ENCODE measurements around the gene ITGAE. TPM values are rescaled to one million over a fixed set of nuclear protein-coding genes. Genes with fewer than 3 reads are reported as not detected.

ITGAE gene
- polyA plus RNA-seq, 2 of the 4 experiments (the other 2 are of a cell fraction) = 154 to 156 TPM

DNA sequence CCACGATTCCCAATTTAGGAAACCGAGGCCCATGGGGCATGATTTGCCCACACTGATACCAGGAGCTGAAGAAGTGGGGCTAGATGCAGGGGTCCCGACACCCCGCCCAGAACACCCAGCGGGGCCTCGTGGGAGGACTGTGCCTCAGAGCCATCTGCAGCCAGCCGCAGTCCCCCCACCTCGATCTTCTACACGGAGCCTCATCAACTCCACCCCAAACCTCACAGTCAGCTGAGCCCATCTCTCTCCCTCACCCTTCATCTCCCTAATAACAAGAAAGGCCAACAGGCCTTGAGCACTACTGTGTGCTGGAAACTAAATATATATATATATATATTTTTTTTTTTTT lies 4.2 kb downstream of the ITGAE start:
- no peak for FAIRE-seq
- WGBS (ENCODE audit: missing lambda C conversion rate) = 89% methylated on average over 9 of the region's 9 CpGs

DNA sequence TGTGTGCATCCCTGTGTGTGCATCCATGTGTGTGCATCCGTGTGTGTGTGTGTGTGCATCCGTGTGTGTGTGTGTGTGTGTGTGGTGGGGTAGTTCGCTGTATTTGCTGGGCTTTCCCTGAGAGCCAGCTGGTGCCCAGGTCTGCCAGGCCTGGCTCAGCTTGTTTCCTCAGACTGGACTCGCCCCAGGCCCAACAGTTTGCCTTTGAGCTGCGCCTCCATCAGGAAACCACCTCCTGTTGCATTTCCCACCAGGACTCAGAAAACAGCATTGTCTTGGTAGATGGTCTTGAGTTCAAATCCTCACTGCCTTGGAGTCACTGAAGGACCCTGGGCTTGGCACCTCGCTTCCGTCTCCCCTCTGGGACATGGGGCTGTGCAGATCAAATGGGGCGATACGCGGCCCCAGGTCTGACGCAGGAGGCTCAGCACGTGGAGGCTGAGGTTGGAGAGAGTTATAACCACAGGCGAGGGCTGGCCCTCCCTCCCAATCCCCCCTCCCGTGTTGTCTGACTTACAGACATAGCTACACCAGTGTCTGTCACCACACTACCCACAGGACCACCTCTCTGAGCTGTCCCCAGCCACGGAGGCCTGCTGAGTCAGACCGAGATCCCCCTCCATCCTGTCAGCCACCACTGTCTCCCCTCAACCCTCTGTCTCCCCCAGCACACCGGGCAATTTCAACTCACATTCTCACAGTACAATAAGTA lies 4.7 kb downstream of the ITGAE start:
- peaks cover 39% of the 10 kb centered on the region for H3K4me1 ChIP-seq
- no peak for ATAC-seq
- no peak overlapping the region for H3K4me2 ChIP-seq
- 74% methylated on average over 14 of the region's 17 CpGs for WGBS (ENCODE audit: missing lambda C conversion rate)
- ChIA-PET POLR2A (no interaction called here), CTCF (interaction anchor here (0.7 to 9.9 kb wide), 7 partner anchors 10 to 117 kb away, joined by 3 to 104 read pairs (median 4); no protein-coding TSS in a partner anchor)
- no peaks in the 10 kb centered on the region for H3K9me3 ChIP-seq
- no peak for DNase-seq (ENCODE audit: low read depth in 1 of 2, low spot score in 1 of 2)
- TF ChIP-seq JUN (IDR thresholded peaks at IDR 0.05) (no peak), HDAC2 (IDR thresholded peaks at IDR 0.05) (no peak), ZSCAN20 (CRISPR knock-in tag; IDR thresholded peaks at IDR 0.05) (no peak), TP53 (CRISPR knock-in tag; IDR thresholded peaks at IDR 0.05) (no peak), CBX8 (IDR thresholded peaks at IDR 0.05) (no peak), CHD2 (IDR thresholded peaks at IDR 0.05; ENCODE audit: low read length, partially characterized antibody) (no peak), NR3C1 (IDR thresholded peaks at IDR 0.05) (no peak), RCOR1 (IDR thresholded peaks at IDR 0.05; ENCODE audit: low read depth, low read length) (no peak), JUNB (IDR thresholded peaks at IDR 0.05) (no peak)
- TF ChIP-seq, protein P1, sequence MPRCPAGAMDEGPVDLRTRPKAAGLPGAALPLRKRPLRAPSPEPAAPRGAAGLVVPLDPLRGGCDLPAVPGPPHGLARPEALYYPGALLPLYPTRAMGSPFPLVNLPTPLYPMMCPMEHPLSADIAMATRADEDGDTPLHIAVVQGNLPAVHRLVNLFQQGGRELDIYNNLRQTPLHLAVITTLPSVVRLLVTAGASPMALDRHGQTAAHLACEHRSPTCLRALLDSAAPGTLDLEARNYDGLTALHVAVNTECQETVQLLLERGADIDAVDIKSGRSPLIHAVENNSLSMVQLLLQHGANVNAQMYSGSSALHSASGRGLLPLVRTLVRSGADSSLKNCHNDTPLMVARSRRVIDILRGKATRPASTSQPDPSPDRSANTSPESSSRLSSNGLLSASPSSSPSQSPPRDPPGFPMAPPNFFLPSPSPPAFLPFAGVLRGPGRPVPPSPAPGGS (IDR thresholded peaks at IDR 0.05) = no peak
- TF ChIP-seq, protein P2, sequence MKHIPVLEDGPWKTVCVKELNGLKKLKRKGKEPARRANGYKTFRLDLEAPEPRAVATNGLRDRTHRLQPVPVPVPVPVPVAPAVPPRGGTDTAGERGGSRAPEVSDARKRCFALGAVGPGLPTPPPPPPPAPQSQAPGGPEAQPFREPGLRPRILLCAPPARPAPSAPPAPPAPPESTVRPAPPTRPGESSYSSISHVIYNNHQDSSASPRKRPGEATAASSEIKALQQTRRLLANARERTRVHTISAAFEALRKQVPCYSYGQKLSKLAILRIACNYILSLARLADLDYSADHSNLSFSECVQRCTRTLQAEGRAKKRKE (CRISPR knock-in tag; IDR thresholded peaks at IDR 0.05; ENCODE audit: low read depth) = no peak
- H3K27ac ChIP-seq = peak overlapping the region; percentile 29 to 84; a peak in 3 of 6 replicates
- H3K4me3 ChIP-seq = no peak overlapping the region
- no peak for FAIRE-seq

More for the DNA sequence above, 4.2 kb downstream of the ITGAE start:
- H3K27ac ChIP-seq = peak overlapping the region in 1 of 2 experiments; percentile 84; a peak in 2 of 6 replicates
- H3K4me2 ChIP-seq = no peak overlapping the region
- ATAC-seq (no peak), DNase-seq (ENCODE audit: low read depth in 1 of 2, low spot score in 1 of 2) (no peak)
- H3K4me1 ChIP-seq = peaks cover 34% of the 10 kb centered on the region
- ChIA-PET CTCF (interaction anchor here (0.8 to 9.9 kb wide), 5 partner anchors 19 to 116 kb away, joined by 3 to 104 read pairs (median 4); no protein-coding TSS in a partner anchor), POLR2A (no interaction called here)
- TF ChIP-seq GATA3 (IDR thresholded peaks at IDR 0.05; ENCODE audit: borderline replicate concordance) = no peak
- no peak for TF ChIP-seq EHMT2 (IDR thresholded peaks at IDR 0.05; ENCODE audit: low read depth)
- TF ChIP-seq JUN (IDR thresholded peaks at IDR 0.05) = no peak
- no peak for TF ChIP-seq EHF (CRISPR knock-in tag; IDR thresholded peaks at IDR 0.05)
- no peak for TF ChIP-seq MYC (IDR thresholded peaks at IDR 0.05; ENCODE audit: borderline replicate concordance, low read length)
- no peak for TF ChIP-seq ZSCAN20 (CRISPR knock-in tag; IDR thresholded peaks at IDR 0.05)
- TF ChIP-seq CHD4 (IDR thresholded peaks at IDR 0.05; ENCODE audit: borderline replicate concordance) = no peak
- TF ChIP-seq HDAC2 (IDR thresholded peaks at IDR 0.05) = no peak
- TF ChIP-seq, protein P3, sequence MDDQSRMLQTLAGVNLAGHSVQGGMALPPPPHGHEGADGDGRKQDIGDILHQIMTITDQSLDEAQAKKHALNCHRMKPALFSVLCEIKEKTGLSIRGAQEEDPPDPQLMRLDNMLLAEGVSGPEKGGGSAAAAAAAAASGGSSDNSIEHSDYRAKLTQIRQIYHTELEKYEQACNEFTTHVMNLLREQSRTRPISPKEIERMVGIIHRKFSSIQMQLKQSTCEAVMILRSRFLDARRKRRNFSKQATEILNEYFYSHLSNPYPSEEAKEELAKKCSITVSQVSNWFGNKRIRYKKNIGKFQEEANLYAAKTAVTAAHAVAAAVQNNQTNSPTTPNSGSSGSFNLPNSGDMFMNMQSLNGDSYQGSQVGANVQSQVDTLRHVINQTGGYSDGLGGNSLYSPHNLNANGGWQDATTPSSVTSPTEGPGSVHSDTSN (IDR thresholded peaks at IDR 0.05) = no peak
- TF ChIP-seq ZFP36 (IDR thresholded peaks at IDR 0.05; ENCODE audit: borderline replicate concordance, partially characterized antibody) = no peak
- TF ChIP-seq NR3C1 (IDR thresholded peaks at IDR 0.05) = no peak
- TF ChIP-seq NFE2L2 (conservative IDR thresholded peaks at IDR 0.05; ENCODE audit: low read length) = no peak
- no peaks in the 10 kb centered on the region for H3K9me3 ChIP-seq
- no peak overlapping the region for H3K4me3 ChIP-seq

DNA sequence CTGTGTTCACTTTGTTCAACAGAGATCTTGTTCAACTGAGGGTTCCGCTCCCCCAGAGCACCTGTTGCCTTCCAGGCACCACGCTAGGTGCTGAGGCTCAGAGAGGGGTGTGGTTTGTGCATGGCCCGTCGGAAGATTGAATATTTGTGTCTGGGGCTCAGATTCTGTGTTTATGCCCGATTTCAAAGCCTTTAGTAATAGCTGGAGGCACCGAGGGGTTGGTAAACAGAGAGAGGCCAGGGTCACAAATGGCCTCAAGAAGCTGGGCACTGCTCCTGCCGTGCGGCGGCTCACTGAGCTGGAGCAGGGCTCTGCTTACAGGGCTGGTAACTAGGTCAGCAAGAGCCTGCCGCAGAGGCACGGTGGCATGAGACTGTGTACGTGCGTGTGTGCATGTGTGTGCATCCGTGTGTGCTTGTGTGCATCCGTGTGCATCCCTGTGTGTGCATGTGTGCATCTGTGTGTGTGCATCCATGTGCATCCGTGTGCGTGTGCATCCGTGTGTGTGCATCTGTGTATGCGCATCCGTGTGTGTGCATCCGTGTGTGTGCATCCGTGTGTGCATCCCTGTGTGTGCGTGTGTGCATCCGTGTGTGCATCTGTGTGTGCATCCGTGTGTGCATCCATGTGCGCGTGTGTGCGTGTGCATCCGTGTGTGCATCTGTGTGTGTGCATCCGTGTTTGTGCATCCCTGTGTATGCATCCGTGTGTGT lies 5.4 kb downstream of the ITGAE start:
- peak; percentile 57 for ATAC-seq
- POLR2A ChIA-PET = interaction anchor here (1.2 kb wide), 1 partner anchor 72 kb away, joined by 3 read pairs; the partner anchor contains the start of gene HASPIN
- peak overlapping the region; percentile 69 to 84 for H3K27ac ChIP-seq
- 68% methylated on average over 31 of the region's 31 CpGs for WGBS (ENCODE audit: missing lambda C conversion rate)
- no peak for FAIRE-seq
- H3K4me1 ChIP-seq = peaks cover 41% of the 10 kb centered on the region
- H3K4me3 ChIP-seq = no peak overlapping the region
- peak overlapping the region; percentile 34 for H3K4me2 ChIP-seq
- CTCF ChIA-PET = interaction anchor here (0.7 to 9.9 kb wide), 6 partner anchors 11 to 59 kb away, joined by 3 to 104 read pairs (median 4); no protein-coding TSS in a partner anchor
- no peaks in the 10 kb centered on the region for H3K9me3 ChIP-seq
- peak in 1 of 2 experiments; percentile 37 for DNase-seq (ENCODE audit: low read depth in 1 of 2, low spot score in 1 of 2)
- TF ChIP-seq, protein P4, sequence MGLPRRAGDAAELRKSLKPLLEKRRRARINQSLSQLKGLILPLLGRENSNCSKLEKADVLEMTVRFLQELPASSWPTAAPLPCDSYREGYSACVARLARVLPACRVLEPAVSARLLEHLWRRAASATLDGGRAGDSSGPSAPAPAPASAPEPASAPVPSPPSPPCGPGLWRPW (IDR thresholded peaks at IDR 0.05) = no peak
- no peak for TF ChIP-seq PHF8 (IDR thresholded peaks at IDR 0.05; ENCODE audit: borderline replicate concordance, low read depth)
- TF ChIP-seq MAZ (IDR thresholded peaks at IDR 0.05; ENCODE audit: borderline replicate concordance, low read depth, low read length) = no peak
- TF ChIP-seq ZNF302 (CRISPR knock-in tag; IDR thresholded peaks at IDR 0.05) = no peak
- TF ChIP-seq, protein P5, sequence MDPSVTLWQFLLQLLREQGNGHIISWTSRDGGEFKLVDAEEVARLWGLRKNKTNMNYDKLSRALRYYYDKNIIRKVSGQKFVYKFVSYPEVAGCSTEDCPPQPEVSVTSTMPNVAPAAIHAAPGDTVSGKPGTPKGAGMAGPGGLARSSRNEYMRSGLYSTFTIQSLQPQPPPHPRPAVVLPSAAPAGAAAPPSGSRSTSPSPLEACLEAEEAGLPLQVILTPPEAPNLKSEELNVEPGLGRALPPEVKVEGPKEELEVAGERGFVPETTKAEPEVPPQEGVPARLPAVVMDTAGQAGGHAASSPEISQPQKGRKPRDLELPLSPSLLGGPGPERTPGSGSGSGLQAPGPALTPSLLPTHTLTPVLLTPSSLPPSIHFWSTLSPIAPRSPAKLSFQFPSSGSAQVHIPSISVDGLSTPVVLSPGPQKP (IDR thresholded peaks at IDR 0.05; ENCODE audit: low read depth, low read length) = no peak
- TF ChIP-seq, protein P3 (IDR thresholded peaks at IDR 0.05) = no peak
- no peak for TF ChIP-seq HOXA7 (CRISPR knock-in tag; IDR thresholded peaks at IDR 0.05)
- no peak for TF ChIP-seq KDM1A (IDR thresholded peaks at IDR 0.05; ENCODE audit: low read depth)
- no peak for TF ChIP-seq EHF (CRISPR knock-in tag; IDR thresholded peaks at IDR 0.05)
- TF ChIP-seq CHD4 (IDR thresholded peaks at IDR 0.05; ENCODE audit: borderline replicate concordance) = no peak

All from A549 (cell line).